ENCODE measurements around the gene CISD3.

- TF ChIP-seq POLR2AphosphoS5 (IDR thresholded peaks at IDR 0.05), result peak in 2 of 3 donors; percentile 27 to 57
- TF ChIP-seq CTCF (IDR thresholded peaks at IDR 0.05 in 8 of 11, conservative IDR thresholded peaks at IDR 0.05 in 3 of 11), result no peak
These were observed 10.7 kb upstream of the CISD3 start for GRCh38 chr17:38719289-38719942.

All from spleen (tissue), 7 donors.